Endometrium (tissue), 2 donors: ENCODE data around the gene B3GALT6.

ENCODE experiments used
- FAIRE-seq: peaks from 2 replicates; lab custom pipeline; 2012; peaks lifted over from hg19 to GRCh38; lab: Jason Lieb, UNC
- donor health status: control.
- donor health status: control.

B3GALT6 gene

DNA sequence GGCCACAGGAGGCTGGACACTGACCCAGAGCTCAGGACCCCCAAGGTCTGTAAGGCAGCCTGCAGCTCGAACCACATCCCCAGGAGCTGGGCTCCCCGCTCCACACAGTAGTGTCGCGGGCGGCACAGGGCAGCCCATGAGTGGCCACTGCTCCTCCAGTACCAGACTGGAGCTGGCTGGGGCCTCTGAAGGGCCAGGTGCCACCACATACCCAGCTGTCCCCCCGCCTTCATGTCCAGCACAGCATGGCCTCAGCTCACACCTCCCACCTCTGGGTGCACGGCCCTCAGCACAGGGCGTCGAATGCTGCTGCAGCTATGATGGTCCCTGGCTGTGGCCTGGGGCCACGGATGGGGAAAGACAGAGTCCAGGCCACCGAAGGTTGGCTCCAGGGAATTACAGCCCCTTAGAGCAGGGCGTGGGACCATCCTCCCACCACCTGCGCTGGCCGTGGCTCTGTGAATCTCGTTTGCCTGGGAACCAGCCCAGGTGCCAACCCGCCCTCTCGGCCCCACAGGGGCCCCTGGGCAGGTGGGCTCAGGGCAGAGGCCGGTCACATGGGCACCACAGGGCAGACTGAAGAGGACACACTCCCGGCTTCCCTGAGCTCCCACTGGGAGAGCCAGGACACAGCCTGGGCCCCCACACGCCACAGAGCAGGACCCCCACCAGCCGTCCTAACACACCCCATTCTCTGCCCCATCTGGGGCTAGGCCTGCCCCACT is 16.0 kb upstream of the B3GALT6 start:
- FAIRE-seq = no peak

DNA sequence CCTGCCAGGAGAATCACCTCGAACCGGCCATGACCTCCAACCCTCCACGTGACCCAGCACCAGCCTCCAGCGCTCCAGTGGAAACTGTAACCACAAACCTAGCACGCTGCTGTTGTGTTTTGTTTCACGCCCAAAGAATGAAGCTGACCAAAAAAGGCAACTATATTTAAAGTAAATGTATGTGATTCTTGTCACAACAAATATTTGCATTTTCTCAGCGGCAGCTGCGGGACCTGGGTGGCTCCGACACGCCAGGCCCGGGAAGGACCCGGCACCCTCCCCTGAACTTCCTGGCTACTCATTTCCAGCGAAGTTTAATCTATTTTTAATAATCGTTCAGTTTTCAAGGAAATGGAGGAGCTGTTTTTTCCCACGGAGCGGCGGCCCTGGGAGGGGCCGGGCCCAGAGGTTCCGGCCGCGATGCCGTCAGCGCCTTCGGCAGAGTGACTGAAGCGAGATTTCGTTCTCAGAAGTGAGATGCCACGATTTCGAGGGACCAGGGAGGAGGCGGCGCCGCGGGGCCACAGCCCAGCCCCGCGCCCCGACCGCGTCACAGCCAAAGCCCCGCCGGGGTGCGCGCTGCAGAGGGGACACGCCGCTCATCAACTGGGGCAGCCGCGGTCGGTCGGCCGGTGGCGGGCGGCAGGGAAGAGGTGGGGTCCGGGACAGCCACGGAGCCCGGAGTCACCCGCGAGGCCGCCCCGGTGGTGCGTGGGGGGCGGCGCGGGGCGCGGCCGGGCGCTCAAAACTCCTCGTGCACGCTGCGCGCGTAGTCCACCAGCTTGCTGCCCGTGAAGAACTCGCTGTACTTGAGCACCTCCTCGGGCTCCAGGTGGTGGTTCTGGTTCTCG is 15.0 kb upstream of the B3GALT6 start:
- no peak for FAIRE-seq

DNA sequence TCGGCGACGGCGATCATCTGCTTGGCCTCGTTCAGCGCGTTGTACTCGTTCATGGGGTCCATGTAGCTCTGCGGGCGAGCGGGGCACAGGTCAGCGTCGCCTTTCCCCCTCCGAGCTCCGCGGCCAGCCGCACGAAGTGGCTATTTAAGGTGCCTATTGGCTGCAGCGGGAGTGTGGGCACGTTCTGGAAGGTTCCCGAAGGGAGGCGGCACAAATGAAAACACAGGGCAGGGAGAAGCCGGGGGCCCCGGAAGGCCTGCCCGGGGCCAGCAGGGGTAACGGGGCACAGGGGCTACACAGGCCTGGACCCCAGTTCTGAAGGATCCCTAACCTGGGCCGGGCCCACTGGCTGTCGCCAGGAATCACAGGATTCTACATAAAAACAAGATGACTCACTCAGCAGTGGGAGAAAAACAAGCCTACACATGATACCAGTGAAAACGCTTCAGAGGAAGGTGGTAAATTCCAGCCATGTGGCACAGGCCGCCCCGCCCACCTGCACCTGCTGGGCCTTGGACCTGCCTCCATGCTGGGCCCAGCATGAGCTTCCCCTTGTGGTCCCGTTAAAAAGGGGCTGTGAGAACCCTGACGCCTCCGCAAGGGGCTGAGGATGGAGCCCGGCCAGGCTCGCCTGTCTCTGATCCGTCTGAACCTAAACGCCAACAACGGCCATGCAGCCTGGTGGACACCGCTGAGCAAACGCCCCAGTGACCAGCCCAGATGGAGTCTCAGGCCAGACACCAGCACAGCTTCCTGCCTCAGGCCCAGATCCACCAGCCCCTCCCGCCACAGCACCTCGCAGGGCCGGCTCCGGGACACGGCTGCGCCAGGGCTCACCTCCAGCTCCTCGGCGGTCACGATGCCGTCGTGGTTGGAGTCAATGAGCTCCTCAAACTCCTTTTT is 14.2 kb upstream of the B3GALT6 start:
- no peak for FAIRE-seq

DNA sequence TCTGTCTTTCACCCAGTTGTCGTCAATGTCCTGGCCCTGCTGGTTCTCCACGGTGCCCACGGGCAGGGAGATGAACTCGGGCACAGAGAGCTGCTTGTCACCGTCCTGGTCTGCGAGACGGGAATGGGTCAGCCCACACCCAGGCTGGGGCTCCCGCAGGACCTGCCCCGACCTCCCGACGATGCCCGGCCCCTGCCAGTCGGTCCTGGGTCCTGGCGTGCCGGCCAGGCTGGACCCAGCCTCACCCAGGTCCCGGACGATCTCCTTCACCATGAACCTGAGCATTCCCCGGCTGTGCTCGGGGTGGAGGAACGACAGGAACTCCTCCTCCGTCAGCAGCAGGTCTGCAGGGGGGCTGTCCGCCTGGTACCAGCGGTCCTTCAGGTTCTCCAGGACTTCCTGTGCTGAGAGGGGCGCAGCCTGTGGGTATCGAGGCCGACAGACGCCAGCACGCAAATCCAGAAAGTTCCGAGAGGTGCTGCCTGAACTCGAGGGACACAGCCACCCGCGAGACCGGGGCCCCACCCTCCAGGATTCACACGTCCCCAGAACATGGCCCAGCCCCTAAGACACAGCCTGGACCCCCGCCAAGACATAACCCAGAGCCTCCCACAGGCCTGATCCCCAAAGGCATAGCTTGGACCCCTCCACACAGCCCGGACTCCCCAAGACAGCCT is 13.4 kb upstream of the B3GALT6 start:
- FAIRE-seq = no peak

DNA sequence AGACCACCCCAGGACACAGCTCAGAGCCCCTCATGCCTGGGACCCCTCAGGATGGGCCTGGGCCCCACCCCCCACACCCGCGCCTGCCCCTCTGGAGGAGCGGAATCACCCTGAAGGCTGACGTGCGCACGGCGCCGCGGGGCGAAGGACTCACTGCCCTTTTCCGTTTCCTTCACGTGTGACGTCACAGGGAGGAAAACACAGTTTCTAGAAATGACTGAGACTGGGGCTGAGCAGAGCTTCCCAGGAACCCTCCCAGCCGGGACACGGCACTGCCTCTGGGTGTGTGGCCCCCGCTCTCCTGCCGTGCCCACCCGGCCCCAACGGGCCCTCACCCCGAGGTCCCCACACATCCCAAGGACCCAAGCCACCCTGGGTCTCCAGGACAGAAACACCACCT is 12.7 kb upstream of the B3GALT6 start:
- no peak for FAIRE-seq

DNA sequence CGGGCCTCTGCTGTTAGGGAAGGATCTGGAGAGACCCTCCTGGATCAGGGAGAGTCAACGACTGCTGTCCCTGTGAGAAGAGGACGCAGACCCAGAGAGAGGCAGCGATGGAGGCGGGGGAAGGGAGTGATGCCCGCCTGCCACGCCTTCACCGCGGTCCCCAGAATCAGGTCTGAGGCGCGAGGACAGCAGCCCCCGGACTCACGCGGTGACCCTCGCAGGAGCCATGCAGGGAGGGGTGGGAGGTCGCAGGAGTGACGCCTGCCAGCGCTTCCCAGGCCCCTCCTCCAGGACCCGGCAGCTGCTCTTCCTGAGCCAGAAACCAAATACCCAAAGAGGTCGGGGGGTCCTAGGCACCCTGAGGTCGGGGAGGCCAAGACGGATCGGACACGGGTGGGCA is 11.8 kb upstream of the B3GALT6 start:
- FAIRE-seq = no peak

DNA sequence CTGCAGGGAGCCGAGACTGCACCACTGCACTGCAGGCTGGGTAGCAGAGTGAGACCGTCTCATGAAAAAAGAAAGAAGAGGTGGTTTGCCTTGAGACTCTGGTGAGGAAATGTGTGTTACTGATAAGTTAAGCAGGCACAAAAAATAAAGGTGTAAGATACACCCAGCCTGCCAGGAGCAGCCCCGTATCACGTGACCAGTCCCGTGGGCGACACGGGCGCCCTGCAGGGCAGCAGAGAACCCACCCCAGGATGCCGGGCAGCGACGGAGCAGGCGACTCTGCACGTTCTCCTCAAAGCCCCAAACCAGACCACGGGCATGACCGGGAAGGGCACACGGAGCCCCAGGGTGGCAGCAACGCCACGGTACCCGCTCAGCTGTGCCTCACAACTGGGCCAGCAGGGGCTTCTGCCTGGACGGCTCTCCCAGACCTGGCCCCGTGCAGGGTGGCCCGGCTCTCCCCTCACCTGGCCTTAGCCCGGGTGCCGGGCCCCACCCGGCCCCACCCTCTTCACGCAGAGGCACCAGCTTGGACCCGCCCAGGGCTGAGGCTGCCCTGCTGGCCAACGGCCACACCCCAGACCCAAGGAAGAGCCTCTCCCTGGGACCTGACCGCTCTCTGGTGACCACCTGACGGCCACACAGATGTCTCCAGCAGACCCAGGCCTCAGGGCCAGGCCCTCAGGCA is 10.0 kb upstream of the B3GALT6 start:
- no peak for FAIRE-seq

DNA sequence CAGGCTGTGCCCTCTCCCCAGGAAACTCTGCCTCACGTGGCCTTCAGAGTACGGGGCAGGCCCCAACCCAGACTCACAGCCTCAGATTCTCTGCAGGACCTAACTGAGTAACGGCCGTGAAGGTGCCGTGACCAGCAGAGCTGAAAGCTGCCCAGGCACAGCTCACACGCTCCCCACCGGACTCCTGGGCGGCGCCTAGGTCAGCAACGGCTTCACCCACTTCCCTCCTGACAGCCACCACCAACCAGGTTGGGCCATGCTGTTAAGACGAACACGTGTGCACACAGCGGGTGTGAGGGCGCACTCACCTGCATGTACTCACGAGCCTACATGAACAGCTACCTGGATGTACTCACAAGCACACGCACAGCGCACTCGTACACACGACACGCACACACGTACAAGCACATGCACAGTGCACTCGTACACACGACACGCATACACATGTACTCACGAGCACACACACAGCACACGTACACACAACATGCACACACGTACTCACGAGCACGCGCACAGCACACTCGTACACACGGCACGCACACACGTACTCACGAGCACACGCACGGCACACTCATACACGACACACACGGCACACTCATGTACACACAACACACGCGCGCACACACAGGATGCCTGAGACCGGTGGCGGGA is 9.3 kb upstream of the B3GALT6 start:
- FAIRE-seq = no peak

DNA sequence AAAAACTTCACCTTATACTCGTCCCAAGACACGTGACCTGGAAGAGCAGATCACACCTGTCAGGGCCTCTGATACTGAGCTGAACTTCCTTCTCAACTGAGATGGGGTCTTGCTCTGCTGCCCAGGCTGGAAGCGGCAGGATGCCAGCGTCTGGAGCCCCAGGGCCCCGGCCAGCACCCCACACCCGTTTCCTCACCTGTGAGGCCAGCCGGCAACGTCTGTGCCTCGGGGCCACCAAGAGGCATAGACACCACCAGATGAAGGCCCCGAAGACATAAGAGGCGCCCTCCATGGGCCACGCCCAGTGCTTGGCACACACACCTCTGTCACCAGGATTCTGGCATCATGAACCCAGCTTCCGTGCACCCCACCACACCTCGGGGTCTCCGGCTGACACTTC is 8.7 kb upstream of the B3GALT6 start:
- FAIRE-seq = no peak

DNA sequence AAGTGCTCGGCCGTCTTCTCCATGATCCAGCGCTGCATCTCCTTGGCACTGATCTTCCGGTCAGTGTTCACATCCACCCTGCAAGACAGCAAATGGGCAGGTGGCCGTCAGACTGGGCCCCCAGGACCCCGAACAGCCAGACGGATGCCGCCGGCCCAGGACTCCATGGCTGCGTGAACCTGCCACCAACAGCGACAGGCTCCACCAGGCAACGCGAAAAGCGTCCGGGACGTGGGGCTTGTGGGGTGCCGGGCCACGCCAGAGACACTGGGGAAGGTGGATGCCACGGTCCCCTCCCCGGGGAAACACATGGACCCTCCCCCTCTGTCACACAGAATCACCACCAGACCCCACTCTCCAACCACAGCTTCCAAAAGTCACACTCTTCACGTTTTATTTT is 8.1 kb upstream of the B3GALT6 start:
- FAIRE-seq = no peak

DNA sequence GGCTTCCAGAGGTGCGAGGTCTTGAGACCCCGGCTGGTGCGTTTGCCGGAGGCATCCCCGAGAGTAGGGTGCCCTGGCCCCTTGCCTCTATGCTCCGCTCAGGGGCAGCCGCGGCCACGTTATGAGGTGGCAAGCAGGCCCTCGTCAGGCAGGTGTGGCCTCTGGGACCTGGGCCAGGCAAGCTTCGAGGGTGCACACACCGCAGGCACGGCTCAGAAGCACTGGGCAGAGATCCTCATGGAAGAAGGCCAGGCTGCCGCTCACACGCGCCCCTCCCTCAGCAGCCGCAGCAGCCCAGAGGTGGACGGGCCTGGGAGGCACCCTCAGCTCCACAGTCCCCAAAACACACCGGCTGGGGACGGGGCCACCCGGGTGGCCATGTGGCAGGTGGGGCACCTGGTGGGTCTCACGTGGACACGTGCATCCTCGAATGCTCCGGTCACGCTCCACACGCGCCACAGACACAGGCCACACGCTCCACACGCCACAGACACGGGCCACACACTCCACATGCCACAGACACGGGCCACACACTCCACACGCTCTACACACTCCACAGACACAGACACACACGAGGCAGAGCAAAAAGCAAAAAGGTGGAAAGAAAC is 6.7 kb upstream of the B3GALT6 start:
- no peak for FAIRE-seq

DNA sequence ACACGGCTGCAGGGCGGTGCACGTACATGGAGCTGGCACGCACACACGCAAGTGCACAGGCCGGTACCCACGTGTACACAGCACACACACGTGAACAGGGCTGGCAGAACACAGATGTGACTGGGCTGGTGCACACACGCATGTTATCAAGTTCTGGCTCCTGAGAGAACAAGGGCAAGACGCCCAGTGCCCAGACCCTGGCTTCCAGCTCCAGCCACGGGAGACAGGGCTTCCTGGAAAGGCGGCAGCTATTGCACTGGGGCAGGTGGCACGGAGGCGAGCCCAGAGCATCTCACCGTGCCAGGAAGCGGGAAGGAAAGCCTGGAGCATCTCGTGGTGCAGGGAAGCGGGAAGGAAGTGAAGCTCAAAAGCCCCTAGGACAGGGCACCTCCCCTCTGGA is 6.1 kb upstream of the B3GALT6 start:
- no peak for FAIRE-seq

DNA sequence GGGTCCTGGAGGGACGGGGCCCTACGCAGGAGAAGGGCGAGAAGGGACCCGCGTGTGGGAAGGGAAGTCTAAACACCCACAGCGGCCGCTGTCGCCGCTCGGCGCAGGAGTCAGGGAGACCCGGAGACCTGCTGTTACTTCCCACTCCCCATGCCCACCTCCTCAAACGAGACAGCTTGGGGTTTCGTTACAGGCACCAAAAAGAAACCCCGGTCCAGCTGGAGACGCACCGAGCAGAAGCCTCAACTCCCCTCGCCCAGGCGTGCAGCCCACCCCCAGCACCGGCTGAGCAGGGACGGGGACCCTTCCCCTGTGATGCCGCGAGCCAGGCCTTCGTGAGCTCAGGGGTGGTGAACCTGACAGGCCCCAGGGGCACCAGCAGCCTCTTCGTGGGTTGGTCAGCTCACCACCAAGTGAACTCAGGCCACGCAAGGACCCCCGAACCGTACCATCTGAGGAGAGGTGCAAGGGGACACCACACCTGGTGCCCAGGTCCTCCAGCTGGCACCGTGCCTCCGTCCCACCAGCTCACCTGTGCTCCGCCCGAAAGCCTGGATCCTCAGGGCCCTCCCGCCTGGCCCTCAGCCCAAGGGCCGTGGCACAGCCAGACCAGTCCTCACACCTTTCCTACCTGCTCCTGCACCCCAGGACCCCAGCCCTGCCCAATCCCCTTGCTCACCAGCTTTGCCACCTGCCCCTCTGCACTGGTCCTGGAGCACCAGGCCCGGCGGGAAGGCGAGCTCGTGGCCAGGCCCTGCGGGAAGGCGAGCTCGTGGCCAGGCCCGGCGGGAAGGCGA is 5.3 kb upstream of the B3GALT6 start:
- FAIRE-seq = no peak

DNA sequence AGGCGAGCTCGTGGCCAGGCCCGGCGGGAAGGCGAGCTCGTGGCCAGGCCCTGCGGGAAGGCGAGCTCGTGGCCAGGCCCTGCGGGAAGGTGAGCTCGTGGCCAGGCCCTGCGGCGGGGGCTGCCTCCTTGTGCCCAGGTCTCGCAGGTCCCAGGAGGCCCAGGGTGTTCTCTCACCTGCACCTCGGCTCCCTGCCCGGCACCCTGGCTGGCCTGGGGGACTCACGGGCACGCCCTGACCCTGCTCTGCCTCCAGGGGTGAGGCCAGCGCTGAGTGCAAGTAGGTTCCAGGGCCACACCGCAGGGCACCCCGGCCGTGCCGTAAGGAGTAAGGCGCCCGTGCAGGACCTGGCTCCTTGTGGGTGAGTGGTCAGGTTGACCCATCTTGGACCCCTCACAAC is 4.7 kb upstream of the B3GALT6 start:
- no peak for FAIRE-seq

DNA sequence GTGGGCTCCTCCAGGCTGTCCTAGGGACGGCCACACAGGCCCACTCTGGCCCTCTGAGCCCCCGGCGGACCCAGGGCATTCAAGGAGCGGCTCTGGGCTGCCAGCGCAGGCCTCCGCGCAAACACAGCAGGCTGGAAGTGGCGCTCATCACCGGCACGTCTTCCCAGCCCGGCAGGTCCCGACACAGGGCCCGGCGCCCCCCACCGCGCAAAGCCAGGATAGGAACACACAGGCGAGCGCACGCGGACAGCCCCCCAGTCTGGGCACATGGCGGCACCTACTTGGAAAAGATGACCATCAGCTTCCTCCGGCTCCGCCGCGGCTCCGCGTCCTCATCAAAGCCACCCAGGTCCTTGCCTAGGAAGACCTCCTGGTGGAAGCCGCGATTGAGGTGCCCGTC is 3.9 kb upstream of the B3GALT6 start:
- FAIRE-seq = no peak

DNA sequence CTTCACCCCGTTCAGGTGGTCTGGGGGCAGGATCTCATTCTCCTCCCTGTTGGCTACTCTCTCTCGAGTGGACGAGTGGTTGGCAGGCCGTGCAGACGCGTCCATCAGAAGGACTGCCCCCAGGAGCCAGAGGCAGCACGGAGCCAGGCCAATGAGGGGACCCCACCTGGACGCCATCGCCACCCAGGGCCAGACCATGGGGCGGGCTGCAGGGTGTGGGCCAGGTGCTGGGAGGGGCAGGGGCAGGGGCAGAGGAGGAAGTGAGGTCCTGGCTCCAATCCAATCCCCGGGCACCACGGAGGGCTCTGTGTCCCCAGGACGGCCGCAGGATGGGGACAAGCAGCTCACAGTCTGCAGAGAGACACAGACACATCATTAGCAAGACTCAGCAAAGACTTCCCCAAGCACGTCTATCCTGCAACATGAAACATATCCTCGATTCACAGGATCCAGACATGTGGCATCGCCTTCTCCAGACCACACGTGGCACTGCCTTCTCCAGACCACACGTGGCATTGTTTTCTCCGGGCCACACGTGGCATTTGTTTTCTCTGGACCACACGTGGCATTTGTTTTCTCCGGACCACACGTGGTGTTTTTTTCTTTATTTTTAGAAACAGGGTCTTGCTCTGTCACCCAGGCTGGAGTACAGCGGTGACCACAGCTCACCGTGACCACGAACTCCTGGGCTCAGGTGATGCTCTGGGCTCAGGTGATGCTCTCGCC is 3.3 kb upstream of the B3GALT6 start:
- no peak for FAIRE-seq

DNA sequence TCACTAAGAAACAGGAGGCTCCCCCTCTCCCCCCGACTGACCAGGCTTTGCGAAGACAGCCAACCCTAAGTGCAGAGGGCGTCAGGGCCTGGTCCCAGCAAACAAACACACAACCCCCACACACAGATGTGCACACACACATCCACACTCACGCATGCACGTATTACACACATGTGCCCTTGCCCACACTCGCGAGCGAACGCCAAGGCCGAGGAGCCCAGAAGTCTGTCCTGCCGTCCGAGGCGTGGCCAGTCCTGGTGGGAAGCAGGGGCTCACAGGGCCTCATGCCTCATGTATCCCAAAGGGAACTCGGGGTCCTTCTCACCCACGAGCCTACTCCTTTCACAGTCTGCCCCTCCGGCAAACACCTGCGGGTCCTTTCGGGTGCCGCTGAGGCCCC is 2.3 kb upstream of the B3GALT6 start:
- no peak for FAIRE-seq

DNA sequence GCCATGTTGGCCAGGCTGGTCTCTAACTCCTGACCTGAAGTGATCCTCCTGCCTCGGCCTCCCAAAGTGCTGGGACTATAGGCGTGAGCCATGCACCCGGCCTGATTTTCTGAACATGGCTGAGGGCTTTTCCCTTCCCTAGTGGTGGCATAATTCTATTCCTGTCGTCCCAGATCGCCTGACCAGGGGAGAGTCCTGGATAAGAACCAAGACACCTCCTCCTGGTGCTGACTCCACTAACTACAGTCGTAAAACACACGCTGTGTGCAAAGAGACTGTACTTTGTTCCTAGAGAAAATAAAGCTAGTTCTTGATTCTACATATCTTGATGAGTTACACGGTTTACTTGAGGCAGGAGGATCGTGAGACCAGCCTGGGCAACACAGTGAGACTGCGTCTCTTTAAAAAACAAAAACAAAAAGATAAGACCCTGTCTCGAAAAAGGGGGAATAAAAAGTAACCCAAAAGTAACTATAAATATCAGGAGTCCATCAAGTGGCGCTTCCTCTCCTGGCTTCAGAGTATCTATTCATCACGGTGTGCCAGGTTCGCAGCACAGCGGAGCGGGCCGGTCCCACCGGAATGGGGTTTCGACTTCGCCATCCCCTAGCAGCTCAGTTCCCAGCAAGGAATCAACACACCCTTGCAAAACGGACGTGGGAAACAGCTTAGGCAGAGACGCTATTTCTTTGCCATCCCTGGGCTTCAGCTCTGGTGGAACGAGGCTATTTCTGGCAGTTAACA is 1.2 kb upstream of the B3GALT6 start:
- no peak for FAIRE-seq
